ENCODE results near the gene LARP4. TPM values are rescaled to one million over a fixed set of nuclear protein-coding genes. Genes with fewer than 3 reads are reported as not detected.
"Not testable (repeated sequence)": the region's sequence is repeated elsewhere in the genome, so short reads cannot be mapped to it uniquely, and the experiment has no call there.

The LARP4 gene
- total RNA-seq, 1 donor from 2014 or later, result 48.2 TPM

GRCh38 chr12:50520416-50521207, 119.9 kb downstream of the LARP4 start:
- no peak for TF ChIP-seq CTCF (IDR thresholded peaks at IDR 0.05)
- no peaks in the 10 kb centered on the region for H3K27me3 Mint-ChIP-seq (ENCODE audit: unreplicated experiment)
- peaks cover 12% of the 10 kb centered on the region for H3K36me3 Mint-ChIP-seq (ENCODE audit: unreplicated experiment)
- no peak for DNase-seq (ENCODE audit: extremely low spot score, unreplicated experiment)
- H3K4me3 Mint-ChIP-seq (ENCODE audit: unreplicated experiment), result no peak overlapping the region
- peaks cover 18% of the 10 kb centered on the region for H3K4me1 Mint-ChIP-seq (ENCODE audit: unreplicated experiment)
- no peaks in the 10 kb centered on the region for H3K9me3 Mint-ChIP-seq (ENCODE audit: unreplicated experiment)
- peak overlapping the region; percentile 36 for H3K27ac Mint-ChIP-seq (ENCODE audit: unreplicated experiment)

- not testable (repeated sequence) for H3K27ac Mint-ChIP-seq (ENCODE audit: unreplicated experiment); H3K9me3 Mint-ChIP-seq (ENCODE audit: unreplicated experiment); H3K27me3 Mint-ChIP-seq (ENCODE audit: unreplicated experiment); DNase-seq (ENCODE audit: extremely low spot score, unreplicated experiment); H3K4me3 Mint-ChIP-seq (ENCODE audit: unreplicated experiment)
- H3K4me1 Mint-ChIP-seq (ENCODE audit: unreplicated experiment), result peaks cover 26% of the 10 kb centered on the region
- peaks cover 16% of the 10 kb centered on the region for H3K36me3 Mint-ChIP-seq (ENCODE audit: unreplicated experiment)
Measured at GRCh38 chr12:50521781-50522180, 121.1 kb downstream of the LARP4 start.

- Mint-ChIP-seq H3K9me3 (ENCODE audit: unreplicated experiment) (no peaks in the 10 kb centered on the region), H3K27ac (ENCODE audit: unreplicated experiment) (no peak overlapping the region), H3K4me1 (ENCODE audit: unreplicated experiment) (peaks cover 27% of the 10 kb centered on the region), H3K36me3 (ENCODE audit: unreplicated experiment) (peaks cover 16% of the 10 kb centered on the region), H3K27me3 (ENCODE audit: unreplicated experiment) (no peaks in the 10 kb centered on the region), H3K4me3 (ENCODE audit: unreplicated experiment) (no peak overlapping the region)
- no peak for TF ChIP-seq CTCF (IDR thresholded peaks at IDR 0.05)
- DNase-seq (ENCODE audit: extremely low spot score, unreplicated experiment), result no peak
Measured at GRCh38 chr12:50523772-50524171, 123.1 kb downstream of the LARP4 start.

- no peaks in the 10 kb centered on the region for H3K27me3 Mint-ChIP-seq (ENCODE audit: unreplicated experiment)
- no peak overlapping the region for H3K27ac Mint-ChIP-seq (ENCODE audit: unreplicated experiment)
- peaks cover 16% of the 10 kb centered on the region for H3K36me3 Mint-ChIP-seq (ENCODE audit: unreplicated experiment)
- no peak overlapping the region for H3K4me3 Mint-ChIP-seq (ENCODE audit: unreplicated experiment)
- no peak for TF ChIP-seq CTCF (IDR thresholded peaks at IDR 0.05)
- H3K9me3 Mint-ChIP-seq (ENCODE audit: unreplicated experiment), result no peaks in the 10 kb centered on the region
- no peak for DNase-seq (ENCODE audit: extremely low spot score, unreplicated experiment)
- peaks cover 32% of the 10 kb centered on the region for H3K4me1 Mint-ChIP-seq (ENCODE audit: unreplicated experiment)
Measured at GRCh38 chr12:50524621-50525020, 123.9 kb downstream of the LARP4 start.

GRCh38 chr12:50525422-50525821, 124.7 kb downstream of the LARP4 start:
- peaks cover 16% of the 10 kb centered on the region for H3K36me3 Mint-ChIP-seq (ENCODE audit: unreplicated experiment)
- H3K4me1 Mint-ChIP-seq (ENCODE audit: unreplicated experiment), result peaks cover 24% of the 10 kb centered on the region
- H3K27me3 Mint-ChIP-seq (ENCODE audit: unreplicated experiment), result no peaks in the 10 kb centered on the region
- no peak for DNase-seq (ENCODE audit: extremely low spot score, unreplicated experiment)
- H3K4me3 Mint-ChIP-seq (ENCODE audit: unreplicated experiment), result no peak overlapping the region
- TF ChIP-seq CTCF (IDR thresholded peaks at IDR 0.05), result no peak
- H3K9me3 Mint-ChIP-seq (ENCODE audit: unreplicated experiment), result no peaks in the 10 kb centered on the region
- H3K27ac Mint-ChIP-seq (ENCODE audit: unreplicated experiment), result no peak overlapping the region
